Ascending aorta (tissue), 2 donors: ENCODE measurements around the gene CLIP1. TPM values are rescaled to one million over a fixed set of nuclear protein-coding genes. Genes with fewer than 3 reads are reported as not detected.
"Not testable (repeated sequence)": the region's sequence is repeated elsewhere in the genome, so short reads cannot be mapped to it uniquely, and the experiment has no call there.

Source experiments
- DNase-seq, 2 donors: peaks; one replicate each; pipeline ENCODE4 v3.0.0-alpha.2; 2019; ENCODE audit warnings: low spot score in 2 of 2
- H3K27ac ChIP-seq, 2 donors: fragments of 200-600 bp; sonication (generic); one replicate each; pipeline ENCODE4 v1.5.1; 2016 to 2017; ENCODE audit warnings: mild to moderate bottlenecking in 1 of 2
- H3K27me3 ChIP-seq: fragments of 200-600 bp; sonication (generic); one replicate; pipeline ENCODE4 v1.5.1; 2017
- H3K36me3 ChIP-seq, 2 donors: fragments of 200-600 bp; sonication (generic); one replicate each; pipeline ENCODE4 v1.5.1; 2016
- H3K4me1 ChIP-seq, 2 donors: fragments of 200-600 bp; sonication (generic); one replicate each; pipeline ENCODE4 v1.5.1; 2016 to 2017; ENCODE audit warnings: mild to moderate bottlenecking in 1 of 2
- H3K4me3 ChIP-seq, 2 donors: fragments of 200-600 bp; sonication (generic); one replicate each; pipeline ENCODE4 v1.5.1; 2016 to 2017; ENCODE audit warnings: mild to moderate bottlenecking in 1 of 2
- H3K9me3 ChIP-seq, 2 donors: fragments of 200-600 bp; sonication (generic); one replicate each; pipeline ENCODE4 v1.5.1; 2016
- intact Hi-C: fragments of 100-400 bp; cut with DNase I; formaldehyde crosslinking; loops from one replicate; pipeline ENCODE4 v1.15.1; 2023
- total RNA-seq: library from RNA; depleted of rRNA; stranded (reverse); fragments of >200 nt; gene quantifications from one replicate; pipeline ENCODE4 v1.1.0, GENCODE V29; 2016
- TF ChIP-seq, protein P1 (sequence below), 3 experiments: fragments of 200-600 bp in 2 of 3; fragments of 450-650 bp in 1 of 3; sonication (generic) in 2 of 3; IDR thresholded peaks; one replicate each; pipeline ENCODE4 v1.5.1; 2016 to 2019; ENCODE audit warnings: antibody characterized with exemption in 3 of 3, mild to moderate bottlenecking in 1 of 3, moderate library complexity in 1 of 3

Gene CLIP1
- total RNA-seq, 1 donor from 2014 or later, result 44.7 TPM

DNA sequence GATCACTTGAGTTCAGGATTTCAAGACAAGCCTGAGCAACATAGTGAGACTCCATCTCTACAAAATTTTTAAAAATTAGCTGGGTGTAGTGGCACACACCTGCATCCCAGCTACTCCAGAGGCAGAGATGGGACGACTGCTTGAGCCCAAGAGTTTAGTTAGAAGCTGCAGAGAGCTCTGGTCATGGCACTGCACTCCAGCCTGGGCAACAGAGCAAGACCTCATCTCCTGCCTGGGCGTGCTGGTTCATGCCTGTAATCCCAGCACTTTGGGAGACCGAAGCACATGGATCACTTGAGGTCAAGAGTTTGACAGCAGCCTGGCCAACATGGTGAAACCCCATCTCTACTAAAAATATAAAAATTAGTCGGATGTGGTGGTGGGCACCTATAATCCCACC is 20.2 kb downstream of the CLIP1 start:
- Histone ChIP-seq H3K9me3 (no peaks in the 10 kb centered on the region), H3K4me3 (no peak overlapping the region), H3K27me3 (no peaks in the 10 kb centered on the region), H3K4me1 (peaks cover 7 to 19% of the 10 kb centered on the region in 2 donors), H3K36me3 (peaks cover 0 to 2% of the 10 kb centered on the region in 2 donors), H3K27ac (peak overlapping the region in 1 of 2 donors; percentile 8)
- intact Hi-C loops, result no loop called here
- DNase-seq, result no peak
- TF ChIP-seq, protein P1, sequence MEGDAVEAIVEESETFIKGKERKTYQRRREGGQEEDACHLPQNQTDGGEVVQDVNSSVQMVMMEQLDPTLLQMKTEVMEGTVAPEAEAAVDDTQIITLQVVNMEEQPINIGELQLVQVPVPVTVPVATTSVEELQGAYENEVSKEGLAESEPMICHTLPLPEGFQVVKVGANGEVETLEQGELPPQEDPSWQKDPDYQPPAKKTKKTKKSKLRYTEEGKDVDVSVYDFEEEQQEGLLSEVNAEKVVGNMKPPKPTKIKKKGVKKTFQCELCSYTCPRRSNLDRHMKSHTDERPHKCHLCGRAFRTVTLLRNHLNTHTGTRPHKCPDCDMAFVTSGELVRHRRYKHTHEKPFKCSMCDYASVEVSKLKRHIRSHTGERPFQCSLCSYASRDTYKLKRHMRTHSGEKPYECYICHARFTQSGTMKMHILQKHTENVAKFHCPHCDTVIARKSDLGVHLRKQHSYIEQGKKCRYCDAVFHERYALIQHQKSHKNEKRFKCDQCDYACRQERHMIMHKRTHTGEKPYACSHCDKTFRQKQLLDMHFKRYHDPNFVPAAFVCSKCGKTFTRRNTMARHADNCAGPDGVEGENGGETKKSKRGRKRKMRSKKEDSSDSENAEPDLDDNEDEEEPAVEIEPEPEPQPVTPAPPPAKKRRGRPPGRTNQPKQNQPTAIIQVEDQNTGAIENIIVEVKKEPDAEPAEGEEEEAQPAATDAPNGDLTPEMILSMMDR (IDR thresholded peaks at IDR 0.05), result no peak

DNA sequence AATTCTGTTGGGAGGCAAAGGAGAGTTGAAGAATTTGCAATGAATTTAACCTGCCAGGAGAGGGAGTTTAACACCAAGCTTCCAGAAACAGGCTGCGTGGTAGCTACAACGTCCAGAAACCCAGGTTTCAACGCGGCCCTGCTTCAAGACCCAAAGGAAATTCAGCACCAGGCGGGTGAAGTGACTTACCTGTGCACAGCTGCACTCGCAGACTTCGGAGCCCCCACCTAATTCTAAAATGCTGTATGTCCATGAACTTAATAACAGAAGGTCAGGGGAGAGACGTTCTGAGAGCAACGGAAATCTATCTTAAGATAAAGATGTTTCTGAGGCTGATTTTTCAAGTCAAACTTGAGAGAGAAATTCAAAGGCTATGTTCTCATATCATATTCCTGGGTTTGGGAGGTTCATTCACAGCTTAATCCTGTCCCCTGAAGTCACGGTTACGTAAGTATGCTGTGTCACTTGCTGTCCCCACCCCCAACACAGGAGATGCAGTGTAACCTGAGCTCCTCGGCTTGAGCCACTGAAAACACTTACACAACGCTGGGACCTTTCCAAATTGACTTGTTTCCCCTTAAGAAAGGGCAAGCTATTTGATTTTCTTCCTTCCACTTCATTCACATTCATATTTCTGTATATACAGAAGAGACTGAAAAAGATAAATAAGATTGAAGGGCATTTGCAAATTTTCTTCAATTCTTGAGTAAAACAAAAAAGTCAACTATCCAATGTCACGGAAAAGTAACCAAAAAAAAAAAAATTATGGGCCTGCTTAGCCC is 22.7 kb downstream of the CLIP1 start:
- H3K27me3 ChIP-seq, result no peaks in the 10 kb centered on the region
- peak; percentile 77 to 94 for DNase-seq
- peaks cover 0 to 2% of the 10 kb centered on the region in 2 donors for H3K36me3 ChIP-seq
- peaks cover 7 to 19% of the 10 kb centered on the region in 2 donors for H3K4me1 ChIP-seq
- intact Hi-C loops, result loop anchor here (1.0 to 2.0 kb wide), 3 partner anchors 22 to 72 kb away; no protein-coding TSS in a partner anchor
- peak overlapping the region; percentile 96 to 97 for H3K27ac ChIP-seq
- TF ChIP-seq, protein P1 (IDR thresholded peaks at IDR 0.05), result peak; percentile 52 to 78 (median 71)
- H3K4me3 ChIP-seq, result peak overlapping the region; percentile 25 to 44
- H3K9me3 ChIP-seq, result no peaks in the 10 kb centered on the region

DNA sequence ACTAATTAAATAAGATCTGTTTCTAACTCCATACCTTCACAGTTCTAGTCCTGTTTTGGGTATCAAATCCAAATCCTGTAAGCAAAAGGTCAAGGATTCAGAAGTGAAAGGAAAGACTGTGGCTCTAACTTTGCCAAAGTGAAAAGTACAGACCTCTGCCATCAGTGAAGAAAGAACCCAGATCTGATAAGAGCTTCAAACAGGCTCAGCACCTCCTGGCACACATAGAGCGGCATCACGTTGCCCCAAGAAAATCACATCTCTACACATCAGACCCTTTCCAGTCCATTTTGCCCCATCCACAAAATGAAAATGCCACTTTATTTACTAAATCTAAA is 23.2 kb downstream of the CLIP1 start:
- H3K27ac ChIP-seq, result peak overlapping the region; percentile 96 to 97
- peak overlapping the region; percentile 25 to 44 for H3K4me3 ChIP-seq
- H3K4me1 ChIP-seq, result peaks cover 7 to 19% of the 10 kb centered on the region in 2 donors
- intact Hi-C loops, result loop anchor here (1.0 kb wide), 1 partner anchor 72 kb away; no protein-coding TSS in a partner anchor
- H3K9me3 ChIP-seq, result no peaks in the 10 kb centered on the region
- TF ChIP-seq, protein P1 (IDR thresholded peaks at IDR 0.05), result no peak
- H3K36me3 ChIP-seq, result peaks cover 0 to 2% of the 10 kb centered on the region in 2 donors
- DNase-seq, result no peak
- H3K27me3 ChIP-seq, result no peaks in the 10 kb centered on the region

DNA sequence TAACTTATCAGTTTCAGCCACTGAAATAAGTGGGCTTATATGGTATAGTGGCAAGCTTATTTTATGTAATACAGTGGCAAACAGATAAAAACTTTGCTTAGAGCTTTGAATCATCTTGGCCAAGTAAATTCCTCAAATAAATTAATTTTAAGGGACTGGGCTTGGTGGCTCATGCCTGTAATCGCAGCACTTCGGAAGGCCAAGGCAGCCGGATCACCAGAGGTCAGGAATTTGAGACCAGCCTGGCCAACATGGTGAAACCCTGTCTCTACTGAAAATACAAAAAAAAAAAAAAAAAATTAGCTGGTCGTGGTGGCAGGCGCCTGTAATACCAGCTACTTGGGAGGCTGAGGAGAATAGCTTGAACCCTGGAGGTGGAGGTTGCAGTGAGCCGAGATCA is 24.5 kb downstream of the CLIP1 start:
- DNase-seq, H3K27me3 ChIP-seq, intact Hi-C loops, H3K36me3 ChIP-seq, H3K4me3 ChIP-seq, H3K9me3 ChIP-seq: not testable (repeated sequence)
- peaks cover 7 to 19% of the 10 kb centered on the region in 2 donors for H3K4me1 ChIP-seq
- H3K27ac ChIP-seq, result peak overlapping the region; percentile 96 to 97

DNA sequence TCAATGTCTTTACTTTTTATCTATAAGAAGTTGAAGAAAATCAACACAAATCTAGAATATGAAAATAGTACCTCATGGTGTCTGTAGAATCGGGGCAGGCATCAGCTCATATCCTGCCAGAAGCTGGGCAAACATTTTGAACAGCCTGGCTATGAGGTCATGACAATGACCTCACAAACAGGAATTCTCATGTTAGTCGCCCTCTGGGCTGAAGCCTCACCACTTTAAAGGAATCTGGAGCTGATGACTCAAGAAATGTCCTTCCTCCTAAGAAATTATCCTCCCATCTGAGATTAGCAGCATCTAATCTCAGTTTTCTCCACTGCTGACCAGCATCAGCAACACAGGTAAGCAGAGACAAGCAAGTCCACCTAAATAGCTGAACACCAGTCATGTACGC is 27.1 kb downstream of the CLIP1 start:
- intact Hi-C loops, result no loop called here
- H3K4me1 ChIP-seq, result peaks cover 2 to 8% of the 10 kb centered on the region in 2 donors
- no peaks in the 10 kb centered on the region for H3K9me3 ChIP-seq
- no peaks in the 10 kb centered on the region for H3K27me3 ChIP-seq
- H3K27ac ChIP-seq, result peak overlapping the region; percentile 96 to 97
- DNase-seq, result no peak
- TF ChIP-seq, protein P1 (IDR thresholded peaks at IDR 0.05), result no peak
- no peak overlapping the region for H3K4me3 ChIP-seq
- H3K36me3 ChIP-seq, result no peaks in the 10 kb centered on the region

DNA sequence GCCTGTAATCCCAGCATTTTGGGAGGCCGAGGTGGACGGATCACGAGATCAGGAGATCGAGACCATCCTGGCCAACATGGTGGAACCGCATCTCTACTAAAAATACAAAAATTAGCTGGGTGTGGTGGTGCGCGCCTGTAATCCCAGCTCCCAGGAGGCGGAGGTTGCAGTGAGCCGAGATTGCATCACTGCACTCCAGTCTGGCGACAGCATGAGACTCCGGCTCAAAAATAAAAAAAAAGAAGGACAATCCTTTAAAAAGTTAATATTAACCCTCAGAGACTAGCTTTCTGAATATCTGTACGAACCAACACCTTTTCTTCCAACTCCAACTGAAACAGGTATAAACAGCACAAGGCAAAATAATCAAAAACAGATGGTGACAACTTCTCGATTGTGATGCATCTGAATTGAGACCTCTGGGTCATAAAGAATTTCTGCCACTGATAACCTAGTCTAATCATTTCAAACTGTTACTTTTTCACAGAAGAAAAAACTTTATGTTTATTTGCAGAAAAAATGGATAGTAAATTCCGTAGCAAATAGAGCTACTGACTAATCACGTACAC is 27.8 kb downstream of the CLIP1 start:
- intact Hi-C loops, result no loop called here
- Histone ChIP-seq H3K27me3 (no peaks in the 10 kb centered on the region), H3K9me3 (no peaks in the 10 kb centered on the region), H3K4me1 (peaks cover 2% of the 10 kb centered on the region in 2 donors), H3K36me3 (no peaks in the 10 kb centered on the region), H3K4me3 (no peak overlapping the region), H3K27ac (peak overlapping the region; percentile 96 to 97)
- TF ChIP-seq, protein P1 (IDR thresholded peaks at IDR 0.05), result no peak
- no peak for DNase-seq
